ENCODE measurements around the gene SEZ6. TPM values are rescaled to one million over a fixed set of nuclear protein-coding genes. Genes with fewer than 3 reads are reported as not detected.
"Not testable (repeated sequence)": the region's sequence is repeated elsewhere in the genome, so short reads cannot be mapped to it uniquely, and the experiment has no call there.

SEZ6 gene
- total RNA-seq, 1 donor from 2014 or later = not detected

- Histone ChIP-seq H3K4me3 (ENCODE audit: low read depth, low read length) (no peak overlapping the region), H3K36me3 (ENCODE audit: control insufficient read depth, insufficient read depth, low read length) (no peaks in the 10 kb centered on the region), H3K27me3 (ENCODE audit: control insufficient read depth, insufficient read depth, low read length) (no peaks in the 10 kb centered on the region)
- no peak for DNase-seq (ENCODE audit: low read depth)
- TF ChIP-seq, protein P1, sequence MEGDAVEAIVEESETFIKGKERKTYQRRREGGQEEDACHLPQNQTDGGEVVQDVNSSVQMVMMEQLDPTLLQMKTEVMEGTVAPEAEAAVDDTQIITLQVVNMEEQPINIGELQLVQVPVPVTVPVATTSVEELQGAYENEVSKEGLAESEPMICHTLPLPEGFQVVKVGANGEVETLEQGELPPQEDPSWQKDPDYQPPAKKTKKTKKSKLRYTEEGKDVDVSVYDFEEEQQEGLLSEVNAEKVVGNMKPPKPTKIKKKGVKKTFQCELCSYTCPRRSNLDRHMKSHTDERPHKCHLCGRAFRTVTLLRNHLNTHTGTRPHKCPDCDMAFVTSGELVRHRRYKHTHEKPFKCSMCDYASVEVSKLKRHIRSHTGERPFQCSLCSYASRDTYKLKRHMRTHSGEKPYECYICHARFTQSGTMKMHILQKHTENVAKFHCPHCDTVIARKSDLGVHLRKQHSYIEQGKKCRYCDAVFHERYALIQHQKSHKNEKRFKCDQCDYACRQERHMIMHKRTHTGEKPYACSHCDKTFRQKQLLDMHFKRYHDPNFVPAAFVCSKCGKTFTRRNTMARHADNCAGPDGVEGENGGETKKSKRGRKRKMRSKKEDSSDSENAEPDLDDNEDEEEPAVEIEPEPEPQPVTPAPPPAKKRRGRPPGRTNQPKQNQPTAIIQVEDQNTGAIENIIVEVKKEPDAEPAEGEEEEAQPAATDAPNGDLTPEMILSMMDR (IDR thresholded peaks at IDR 0.05; ENCODE audit: insufficient read depth, low read length, severe bottlenecking) = no peak
- FAIRE-seq = no peak
Observed at GRCh38 chr17:28938552-28938951, 67.3 kb downstream of the SEZ6 start.

DNA sequence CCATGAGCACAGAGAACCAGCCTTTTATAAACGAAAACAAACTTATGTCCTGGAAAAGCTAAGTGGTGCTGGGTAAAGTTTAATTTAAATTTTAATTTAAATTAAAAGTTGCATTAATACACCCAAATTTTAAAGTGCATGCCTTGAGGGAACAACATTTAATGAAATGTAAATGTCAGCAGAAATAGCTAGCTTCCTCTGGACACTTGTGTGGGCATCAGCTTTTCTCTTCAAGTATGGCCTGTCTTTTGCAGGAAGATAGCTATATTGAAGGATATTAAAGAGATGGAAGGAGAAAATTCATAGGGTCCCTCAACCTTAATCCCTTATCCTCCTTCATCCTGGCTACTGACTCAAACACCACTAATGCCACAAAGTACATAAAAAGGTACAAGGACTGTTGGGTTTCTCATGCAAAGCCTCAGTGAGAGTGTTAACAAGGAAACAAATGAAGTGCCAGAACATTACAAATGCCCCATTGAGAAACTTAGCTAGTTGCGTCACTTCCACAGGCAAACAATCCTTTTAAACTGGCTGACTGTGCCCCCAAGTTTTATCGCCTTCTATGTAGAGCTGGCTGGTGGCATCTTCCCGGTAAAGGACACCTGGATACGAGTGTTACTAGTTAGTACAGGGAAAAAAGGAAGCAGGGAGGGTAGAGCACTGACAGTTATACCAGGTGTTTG, 68.6 kb downstream of the SEZ6 start:
- TF ChIP-seq, protein P1 (IDR thresholded peaks at IDR 0.05; ENCODE audit: insufficient read depth, low read length, severe bottlenecking) = no peak
- H3K4me3 ChIP-seq (ENCODE audit: low read depth, low read length) = no peak overlapping the region
- DNase-seq (ENCODE audit: low read depth) (peak; percentile 77), FAIRE-seq (no peak)
- no peaks in the 10 kb centered on the region for H3K27me3 ChIP-seq (ENCODE audit: control insufficient read depth, insufficient read depth, low read length)
- H3K36me3 ChIP-seq (ENCODE audit: control insufficient read depth, insufficient read depth, low read length) = no peaks in the 10 kb centered on the region

GRCh38 chr17:28935744-28936460, 69.9 kb downstream of the SEZ6 start:
- H3K4me3 ChIP-seq (ENCODE audit: low read depth, low read length) = no peak overlapping the region
- no peaks in the 10 kb centered on the region for H3K36me3 ChIP-seq (ENCODE audit: control insufficient read depth, insufficient read depth, low read length)
- no peaks in the 10 kb centered on the region for H3K27me3 ChIP-seq (ENCODE audit: control insufficient read depth, insufficient read depth, low read length)
- TF ChIP-seq, protein P1 (IDR thresholded peaks at IDR 0.05; ENCODE audit: insufficient read depth, low read length, severe bottlenecking) = no peak
- no peak for FAIRE-seq
- no peak for DNase-seq (ENCODE audit: low read depth)

DNA sequence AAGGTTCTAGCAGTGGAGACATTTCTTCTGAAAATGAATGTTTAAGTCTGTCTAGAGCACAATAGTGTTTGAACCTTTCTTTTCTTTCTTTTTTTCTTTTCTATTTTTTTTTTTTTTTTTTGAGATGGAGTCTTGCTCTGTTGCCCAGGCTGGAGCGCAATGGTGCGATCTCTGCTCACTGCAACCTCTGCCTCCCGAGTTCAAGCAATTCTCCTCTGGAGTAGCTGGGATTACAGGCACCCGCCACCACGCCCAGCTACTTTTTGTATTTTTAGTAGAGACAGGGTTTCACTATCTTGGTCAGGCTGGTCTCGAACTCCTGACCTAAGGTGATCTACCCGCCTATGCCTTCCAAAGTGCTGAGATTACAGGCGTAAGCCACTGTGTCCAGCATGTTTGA, 71.3 kb downstream of the SEZ6 start:
- not testable (repeated sequence) for H3K27me3 ChIP-seq (ENCODE audit: control insufficient read depth, insufficient read depth, low read length); H3K4me3 ChIP-seq (ENCODE audit: low read depth, low read length); H3K36me3 ChIP-seq (ENCODE audit: control insufficient read depth, insufficient read depth, low read length); FAIRE-seq; DNase-seq (ENCODE audit: low read depth)

GRCh38 chr17:28929787-28930186, 76.0 kb downstream of the SEZ6 start:
- H3K27me3 ChIP-seq (ENCODE audit: control insufficient read depth, insufficient read depth, low read length) = no peaks in the 10 kb centered on the region
- peaks cover 3% of the 10 kb centered on the region for H3K36me3 ChIP-seq (ENCODE audit: control insufficient read depth, insufficient read depth, low read length)
- H3K4me3 ChIP-seq (ENCODE audit: low read depth, low read length) = no peak overlapping the region
- TF ChIP-seq, protein P1 (IDR thresholded peaks at IDR 0.05; ENCODE audit: insufficient read depth, low read length, severe bottlenecking) = no peak
- DNase-seq (ENCODE audit: low read depth) (no peak), FAIRE-seq (no peak)

DNA sequence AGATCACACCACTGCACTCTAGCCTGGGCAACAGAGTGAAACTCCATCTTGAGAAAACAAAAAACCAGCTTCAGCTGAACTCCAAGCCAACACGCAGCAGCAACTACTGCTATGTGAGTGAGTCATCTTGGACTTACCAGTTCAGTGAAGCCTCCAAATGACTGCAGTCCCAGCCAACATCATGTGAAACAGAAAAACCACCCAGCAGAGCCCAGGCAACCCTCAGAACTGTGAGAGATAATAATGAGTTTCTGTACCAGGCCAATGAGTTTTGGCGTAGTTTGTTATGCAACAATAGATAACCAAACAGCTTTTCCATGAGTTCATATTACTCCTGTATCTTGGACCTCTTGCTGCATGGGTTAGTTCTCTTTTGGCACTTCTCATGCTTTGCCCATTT, 77.8 kb downstream of the SEZ6 start:
- DNase-seq (ENCODE audit: low read depth) = peak; percentile 50
- Histone ChIP-seq H3K4me3 (ENCODE audit: low read depth, low read length) (no peak overlapping the region), H3K36me3 (ENCODE audit: control insufficient read depth, insufficient read depth, low read length) (peaks cover 10% of the 10 kb centered on the region), H3K27me3 (ENCODE audit: control insufficient read depth, insufficient read depth, low read length) (no peaks in the 10 kb centered on the region)
- no peak for FAIRE-seq
- TF ChIP-seq, protein P1 (IDR thresholded peaks at IDR 0.05; ENCODE audit: insufficient read depth, low read length, severe bottlenecking) = no peak
